H1 (cell line): ENCODE results near the gene PAK2. TPM values are rescaled to one million over a fixed set of nuclear protein-coding genes. Genes with fewer than 3 reads are reported as not detected.
"Not testable (repeated sequence)": the region's sequence is repeated elsewhere in the genome, so short reads cannot be mapped to it uniquely, and the experiment has no call there.

Experiments used
- CTCF ChIA-PET: fragments of 300-600 bp; sonication (Branson Sonifier 250); formaldehyde crosslinking; loops from one replicate; lab custom pipeline; 2021; ENCODE audit not compliant: partially characterized antibody; lab: Charles Lee
- POLR2A ChIA-PET: fragments of 300-600 bp; sonication (Branson Sonifier 250); formaldehyde crosslinking; loops from one replicate; lab custom pipeline; 2021; ENCODE audit warnings: inconsistent platforms; ENCODE audit not compliant: partially characterized antibody; lab: Charles Lee
- DNase-seq, 2 experiments: peaks; one replicate each; pipeline versions ENCODE4 v3.0.0 to v3.0.0-alpha.2; 2010 to 2022; ENCODE audit warnings: low spot score in 2 of 2, low read depth in 1 of 2, mixed read lengths in 1 of 2
- FAIRE-seq: peaks from 2 replicates; lab custom pipeline; 2011; peaks lifted over from hg19 to GRCh38; lab: Jason Lieb, UNC
- H2AFZ ChIP-seq: 2 replicates; pipeline ENCODE4 v1.8.1; 2012; ENCODE audit warnings: low read length, inconsistent platforms
- H2AK5ac ChIP-seq: 2 replicates; pipeline ENCODE4 v1.6.1; 2013; ENCODE audit warnings: low read depth, low read length
- H2BK120ac ChIP-seq: replicated peaks from 2 replicates; pipeline ENCODE3; 2013; ENCODE audit warnings: low read depth, low read length, inconsistent platforms
- H2BK12ac ChIP-seq: 2 replicates; pipeline ENCODE4 v1.6.1; 2013; ENCODE audit warnings: low read depth, low read length
- H2BK15ac ChIP-seq: 2 replicates; pipeline ENCODE4 v1.6.1; 2013; ENCODE audit warnings: low read length
- H2BK20ac ChIP-seq: 2 replicates; pipeline ENCODE4 v1.6.1; 2013; ENCODE audit warnings: low read length
- H2BK5ac ChIP-seq: 2 replicates; pipeline ENCODE4 v1.6.1; 2013; ENCODE audit warnings: low read depth, low read length
- H3K14ac ChIP-seq: 2 replicates; pipeline ENCODE4 v1.6.1; 2013; ENCODE audit warnings: inconsistent platforms; ENCODE audit not compliant: insufficient read length
- H3K18ac ChIP-seq: 2 replicates; pipeline ENCODE4 v1.6.1; 2013; ENCODE audit warnings: low read length; ENCODE audit errors: extremely low read depth
- H3K23ac ChIP-seq: 2 replicates; pipeline ENCODE4 v1.6.1; 2013; ENCODE audit warnings: inconsistent platforms; ENCODE audit not compliant: insufficient read length
- H3K23me2 ChIP-seq: 2 replicates; pipeline ENCODE4 v1.6.1; 2013; ENCODE audit warnings: low read depth, low read length
- H3K27ac ChIP-seq: 2 replicates; pipeline ENCODE4 v1.6.1; 2011; ENCODE audit warnings: low read depth, low read length, inconsistent platforms
- H3K27me3 ChIP-seq, 4 experiments: replicated peaks in 1 of 4; 1 replicate in 1 of 4; 2 replicates in 3 of 4; pipeline versions ENCODE4 v1.6.1 to v1.8.1; 2011 to 2013; ENCODE audit warnings: low read length in 3 of 4, mild to moderate bottlenecking in 3 of 4, inconsistent platforms in 2 of 4, mixed read lengths in 2 of 4, moderate library complexity in 1 of 4; ENCODE audit not compliant: control insufficient read depth in 3 of 4, insufficient read depth in 3 of 4; ENCODE audit errors: extremely low read depth in 1 of 4
- H3K36me3 ChIP-seq, 4 experiments: 2 replicates each; pipeline versions ENCODE4 v1.6.1 to v1.8.1; 2011 to 2013; ENCODE audit warnings: mild to moderate bottlenecking in 4 of 4, low read length in 3 of 4, moderate library complexity in 2 of 4, control low read depth in 1 of 4, inconsistent platforms in 1 of 4; ENCODE audit not compliant: insufficient read depth in 4 of 4, control insufficient read depth in 2 of 4
- H3K4ac ChIP-seq: replicated peaks from 2 replicates; pipeline ENCODE3; 2013; ENCODE audit warnings: low read length, low read depth, mixed read lengths, inconsistent platforms; ENCODE audit not compliant: insufficient read length
- H3K4me1 ChIP-seq, 4 experiments: replicated peaks in 1 of 4; 1 replicate in 1 of 4; 2 replicates in 3 of 4; pipeline versions ENCODE4 v1.6.1 to v1.8.1; 2011 to 2013; ENCODE audit warnings: low read length in 3 of 4, inconsistent platforms in 2 of 4, mixed read lengths in 1 of 4; ENCODE audit not compliant: insufficient read depth in 4 of 4, control insufficient read depth in 3 of 4
- H3K4me2 ChIP-seq, 2 experiments: 2 replicates each; pipeline versions ENCODE4 v1.6.1 to v1.8.1; 2011 to 2013; ENCODE audit warnings: low read depth in 2 of 2, low read length in 2 of 2, control low read depth in 1 of 2, inconsistent platforms in 1 of 2, mild to moderate bottlenecking in 1 of 2; ENCODE audit not compliant: insufficient read depth in 1 of 2
- H3K4me3 ChIP-seq, 4 experiments: fragments of 200-600, 300-600 bp in 1 of 4; sonication (generic), shearing (Covaris generic), sonication (Bioruptor Twin) in 1 of 4; 2 replicates each; pipeline versions ENCODE4 v1.5.1 to v1.8.1; 2011 to 2016; ENCODE audit warnings: low read length in 4 of 4, low read depth in 3 of 4, control low read depth in 2 of 4, inconsistent platforms in 2 of 4, mild to moderate bottlenecking in 2 of 4, mixed read lengths in 1 of 4, moderate library complexity in 1 of 4; ENCODE audit not compliant: insufficient read depth in 2 of 4; ENCODE audit errors: extremely low read depth in 1 of 4
- H3K56ac ChIP-seq: replicated peaks from 2 replicates; pipeline ENCODE3; 2013; ENCODE audit warnings: low read depth, mild to moderate bottlenecking, mixed read lengths, low read length, inconsistent platforms; ENCODE audit not compliant: insufficient read length
- H3K79me1 ChIP-seq: 2 replicates; pipeline ENCODE4 v1.6.1; 2013; ENCODE audit warnings: low read depth, low read length, control low read depth
- H3K79me2 ChIP-seq, 2 experiments: 2 replicates each; pipeline versions ENCODE4 v1.6.1 to v1.8.1; 2012 to 2013; ENCODE audit warnings: low read length in 2 of 2, mild to moderate bottlenecking in 2 of 2, inconsistent platforms in 1 of 2; ENCODE audit not compliant: insufficient read depth in 2 of 2, control insufficient read depth in 1 of 2
- H3K9ac ChIP-seq, 4 experiments: replicated peaks in 1 of 4; 1 replicate in 1 of 4; 2 replicates in 3 of 4; pipeline versions ENCODE4 v1.6.1 to v1.8.1; 2011 to 2013; ENCODE audit warnings: low read depth in 3 of 4, low read length in 3 of 4, control low read depth in 2 of 4, mild to moderate bottlenecking in 2 of 4, moderate library complexity in 2 of 4, inconsistent platforms in 1 of 4; ENCODE audit errors: extremely low read depth in 1 of 4
- H3K9me3 ChIP-seq, 2 experiments: 2 replicates each; pipeline versions ENCODE4 v1.6.1 to v1.8.1; 2012 to 2013; ENCODE audit warnings: mild to moderate bottlenecking in 2 of 2, moderate library complexity in 2 of 2, control low read depth in 1 of 2, inconsistent platforms in 1 of 2, low read depth in 1 of 2, low read length in 1 of 2, mixed read lengths in 1 of 2; ENCODE audit not compliant: insufficient read depth in 2 of 2
- H4K20me1 ChIP-seq, 2 experiments: replicated peaks in 1 of 2; 2 replicates each; pipeline versions ENCODE3 to v1.8.1; 2011 to 2013; ENCODE audit warnings: inconsistent platforms in 2 of 2, low read length in 2 of 2, mild to moderate bottlenecking in 1 of 2; ENCODE audit not compliant: insufficient read depth in 2 of 2, control insufficient read depth in 1 of 2
- H4K5ac ChIP-seq: 2 replicates; pipeline ENCODE4 v1.6.1; 2013; ENCODE audit warnings: low read length, low read depth, mixed read lengths, inconsistent platforms; ENCODE audit not compliant: insufficient read length
- H4K8ac ChIP-seq: 2 replicates; pipeline ENCODE4 v1.8.0; 2013; ENCODE audit warnings: mild to moderate bottlenecking, moderate library complexity, low read length, inconsistent platforms; ENCODE audit not compliant: insufficient read depth; ENCODE audit errors: extremely low read depth
- H4K91ac ChIP-seq: replicated peaks from 2 replicates; pipeline ENCODE3; 2013; ENCODE audit warnings: low read length, mixed read lengths, inconsistent platforms; ENCODE audit not compliant: insufficient read length
- CBX8 ChIP-seq: fragments of 300-800, 300-1000 bp; sonication (generic); IDR thresholded peaks from 2 replicates; pipeline ENCODE4 v1.7.1; 2016; ENCODE audit warnings: low read depth, low read length, borderline replicate concordance
- WGBS, 2 experiments: shearing (Covaris generic) in 1 of 2; methylation state at CpG; one replicate each; pipeline versions ENCODE4 v1.1.6 to v1.1.7; 2013 to 2015; ENCODE audit warnings: low lambda C conversion rate in 2 of 2, mixed read lengths in 2 of 2, inconsistent platforms in 1 of 2, low coverage in 1 of 2, missing lambda C conversion rate in 1 of 2; ENCODE audit not compliant: insufficient replicate concordance in 2 of 2, insufficient coverage in 1 of 2, insufficient read length in 1 of 2; ENCODE audit errors: extremely low coverage in 1 of 2, missing lambda C conversion rate in 1 of 2; 5-methylcytosine and 5-hydroxymethylcytosine counted together
- polyA plus RNA-seq, 7 experiments: library from polyadenylated mRNA; depleted of rRNA in 3 of 7; stranded (reverse) in 5 of 7; unstranded in 2 of 7; fragments of >200 nt in 5 of 7; fragments of 200-250 nt in 2 of 7; gene quantifications; 1 replicate in 5 of 7; 2 replicates in 1 of 7; 4 replicates in 1 of 7; pipeline versions ENCODE4 v1.2.1 to v1.2.3, GENCODE V29; 2011 to 2013; ENCODE audit warnings: missing spikeins in 2 of 7, mixed read lengths in 2 of 7
- total RNA-seq: library from RNA; stranded (reverse); fragmentation: NEBNext Ultra II Directional; extraction: Animal tissue kit (Norgen Biotek cat#: 25700); gene quantifications from 2 replicates; pipeline ENCODE4 v1.2.1, GENCODE V29; 2021

The PAK2 gene
- total and polyA plus RNA-seq, 2 of the 8 experiments (the other 6 are each of a cell fraction or from before 2014, with no cell fraction given) = 13.1 to 60.5 TPM

GRCh38 chr3:196821806-196822355, 82.2 kb downstream of the PAK2 start:
- FAIRE-seq = no peak
- DNase-seq = no peak

GRCh38 chr3:196829651-196830050, 90.0 kb downstream of the PAK2 start:
- H3K23me2 ChIP-seq, H3K27me3 ChIP-seq, H3K4me1 ChIP-seq, H3K56ac ChIP-seq, H2BK5ac ChIP-seq, H3K4me2 ChIP-seq, H3K4me3 ChIP-seq, H3K79me2 ChIP-seq, H3K9ac ChIP-seq, H3K23ac ChIP-seq, H2BK20ac ChIP-seq, H4K20me1 ChIP-seq, H4K91ac ChIP-seq, H3K79me1 ChIP-seq, H3K27ac ChIP-seq, H2BK12ac ChIP-seq, H2BK15ac ChIP-seq, H4K5ac ChIP-seq, H3K9me3 ChIP-seq, H3K18ac ChIP-seq, H3K14ac ChIP-seq, H2BK120ac ChIP-seq, H2AK5ac ChIP-seq, H3K4ac ChIP-seq, POLR2A ChIA-PET, DNase-seq, H2AFZ ChIP-seq, H4K8ac ChIP-seq: not testable (repeated sequence)
- H3K36me3 ChIP-seq = peaks cover 0 to 36% (median 10%) of the 10 kb centered on the region in 4 experiments; a peak in 7 of 8 replicates
- 92 to 100% methylated on average over 2 to 3 of the region's 3 CpGs for WGBS, 2 experiments
- CTCF ChIA-PET = interaction anchor here (0.6 kb wide), 1 partner anchor 134 kb away, joined by 3 read pairs; no protein-coding TSS in a partner anchor
- FAIRE-seq = peak; percentile 39

More at GRCh38 chr3:196821806-196822355, 82.2 kb downstream of the PAK2 start:
- Histone ChIP-seq H3K36me3 (peaks cover 15 to 77% (median 40%) of the 10 kb centered on the region in 4 experiments), H2BK120ac (no peak overlapping the region), H3K4ac (no peak overlapping the region), H3K14ac (no peak overlapping the region), H3K23ac (no peak overlapping the region), H3K56ac (no peak overlapping the region), H3K18ac (no peak overlapping the region), H3K79me1 (no peaks in the 10 kb centered on the region), H2AK5ac (no peak overlapping the region), H4K8ac (no peak overlapping the region), H3K4me1 (no peaks in the 10 kb centered on the region), H2BK15ac (no peak overlapping the region), H3K4me2 (no peak overlapping the region), H3K79me2 (no peaks in the 10 kb centered on the region), H2BK20ac (no peak overlapping the region), H3K23me2 (no peaks in the 10 kb centered on the region), H4K20me1 (peaks cover 0 to 1% of the 10 kb centered on the region in 2 experiments), H2BK12ac (no peak overlapping the region), H4K91ac (no peak overlapping the region), H3K27me3 (no peaks in the 10 kb centered on the region), H3K9ac (no peak overlapping the region), H3K27ac (no peak overlapping the region), H3K4me3 (no peak overlapping the region), H2AFZ (no peak overlapping the region), H4K5ac (no peak overlapping the region), H2BK5ac (no peak overlapping the region), H3K9me3 (no peaks in the 10 kb centered on the region)
- ChIA-PET CTCF (interaction anchor here (0.6 kb wide), 1 partner anchor 40 kb away, joined by 3 read pairs; no protein-coding TSS in a partner anchor), POLR2A (no interaction called here)
- no peak for TF ChIP-seq CBX8
- 96% methylated on average over 6 of the region's 6 CpGs; no CpG with 5 or more reads in 1 of the 2 experiments for WGBS, 2 experiments
